ENCODE results near the gene FGGY.

- TF ChIP-seq EZH2 (IDR thresholded peaks at IDR 0.05; ENCODE audit: low read depth) (no peak), CTCF (conservative IDR thresholded peaks at IDR 0.05) (no peak)
Observed at GRCh38 chr1:59302297-59302696, 5.4 kb downstream of the FGGY start.
